Body of pancreas (tissue), 4 donors: ENCODE measurements around the gene PCBP3.

Experiments
- CTCF ChIP-seq, 7 experiments: fragments of 450-650 bp in 4 of 7; fragments of 200-600 bp in 3 of 7; sonication (generic) in 3 of 7; IDR thresholded peaks; one replicate each; pipeline ENCODE4 v1.5.1; 2016 to 2019; ENCODE audit warnings: antibody characterized with exemption in 7 of 7
- POLR2A ChIP-seq, 3 donors: fragments of 450-650 bp; IDR thresholded peaks; one replicate each; pipeline ENCODE4 v1.6.1; 2016; ENCODE audit warnings: antibody characterized with exemption in 3 of 3, mild to moderate bottlenecking in 2 of 3

DNA sequence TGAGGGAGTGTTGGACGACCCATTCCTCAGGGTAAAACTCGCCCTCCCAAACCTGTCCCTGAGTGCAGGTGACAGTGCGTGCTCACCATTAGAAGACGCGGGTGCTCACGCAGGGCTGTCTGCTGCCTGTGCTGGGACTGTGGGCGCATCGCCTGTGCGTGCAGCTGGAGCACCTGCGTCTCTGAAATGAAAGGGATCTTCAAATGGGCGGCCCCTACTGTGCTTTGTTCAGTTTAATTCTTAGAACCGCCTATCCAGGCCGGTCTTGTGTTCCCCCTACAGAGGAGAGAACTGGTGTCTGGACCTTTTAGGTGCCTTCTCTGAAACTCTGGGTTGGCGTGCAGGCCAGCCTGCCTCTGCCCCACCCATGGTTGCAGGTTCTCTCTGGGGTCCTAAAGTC lies 125.8 kb downstream of the PCBP3 start:
- TF ChIP-seq CTCF (IDR thresholded peaks at IDR 0.05), result no peak
- no peak for TF ChIP-seq POLR2A (IDR thresholded peaks at IDR 0.05)
